Left forelimb (tissue), 1 donor: ENCODE results near the gene CUBN.

Experiments used
- DNase-seq: peaks from one replicate; pipeline ENCODE4 v3.0.0-alpha.2; 2018; ENCODE audit warnings: low spot score

The CUBN gene

DNA sequence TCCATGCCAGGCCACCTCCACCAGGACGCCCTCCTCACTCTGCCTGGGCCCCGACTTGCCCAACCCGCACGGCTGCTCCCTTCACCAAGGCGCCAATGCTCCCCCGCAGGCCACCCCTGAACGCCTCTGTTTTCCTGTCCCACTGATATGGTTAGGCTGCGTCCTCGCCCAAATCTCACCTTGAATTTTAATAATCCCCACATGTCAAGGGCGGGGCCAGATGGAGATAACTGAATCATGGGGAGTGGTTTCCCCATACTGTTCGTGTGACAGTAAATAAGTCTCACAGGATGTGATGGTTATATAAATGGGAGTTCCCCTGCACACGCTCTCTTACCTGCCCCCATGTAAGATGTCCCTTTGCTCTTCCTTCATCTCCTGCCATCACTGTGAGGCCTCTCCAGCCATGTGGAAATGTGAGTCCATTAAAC, 342.2 kb downstream of the CUBN start:
- no peak for DNase-seq

DNA sequence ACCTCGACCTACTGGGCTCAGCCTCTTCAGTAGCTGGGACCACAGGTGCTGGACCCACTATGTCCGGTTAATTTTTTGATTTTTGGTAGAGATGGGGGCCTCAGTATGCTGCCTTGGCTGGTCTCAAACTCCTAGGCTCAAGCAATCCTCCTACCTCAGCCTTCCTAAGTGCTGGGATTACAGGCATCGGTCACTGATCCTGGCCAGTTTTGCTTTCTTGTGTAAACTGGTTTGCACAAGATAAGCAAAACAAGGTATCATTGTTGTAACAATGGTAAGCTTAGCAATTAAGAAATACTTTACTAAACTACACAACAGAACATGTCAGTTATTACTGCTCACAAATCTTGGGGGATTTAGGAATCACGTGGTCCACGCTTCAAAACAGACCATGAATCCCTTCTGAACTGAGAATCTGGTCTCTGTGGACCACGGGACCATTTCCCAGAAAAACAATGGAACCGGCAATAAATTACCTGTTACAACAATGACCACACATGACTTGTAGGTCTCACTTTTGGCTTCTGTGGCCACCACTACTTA, 349.2 kb downstream of the CUBN start:
- DNase-seq: no peak

DNA sequence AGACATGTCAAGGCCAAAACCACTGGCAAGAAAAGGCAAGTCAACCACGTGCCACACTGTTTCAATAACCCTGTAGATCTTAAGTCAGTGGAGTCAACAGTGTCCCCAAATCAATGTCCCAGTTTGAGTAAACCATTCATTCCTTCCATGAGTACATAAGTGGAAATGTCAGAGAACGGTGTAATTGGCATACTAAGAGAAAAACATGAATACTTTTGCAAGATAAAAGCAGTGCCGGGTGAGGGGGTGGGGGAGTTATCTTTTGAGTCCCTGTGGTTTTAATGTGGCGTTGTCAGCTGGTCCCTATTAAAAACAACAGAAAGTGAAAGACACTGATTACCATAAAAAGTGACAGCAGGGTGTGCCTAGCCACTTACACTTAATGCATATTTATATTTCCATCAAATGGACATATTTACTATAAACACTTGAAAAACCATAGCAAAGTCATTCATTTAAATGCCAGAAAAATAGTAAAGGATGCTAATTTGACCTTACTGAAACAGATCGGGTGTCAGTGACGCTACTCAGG, 350.2 kb downstream of the CUBN start:
- no peak for DNase-seq

DNA sequence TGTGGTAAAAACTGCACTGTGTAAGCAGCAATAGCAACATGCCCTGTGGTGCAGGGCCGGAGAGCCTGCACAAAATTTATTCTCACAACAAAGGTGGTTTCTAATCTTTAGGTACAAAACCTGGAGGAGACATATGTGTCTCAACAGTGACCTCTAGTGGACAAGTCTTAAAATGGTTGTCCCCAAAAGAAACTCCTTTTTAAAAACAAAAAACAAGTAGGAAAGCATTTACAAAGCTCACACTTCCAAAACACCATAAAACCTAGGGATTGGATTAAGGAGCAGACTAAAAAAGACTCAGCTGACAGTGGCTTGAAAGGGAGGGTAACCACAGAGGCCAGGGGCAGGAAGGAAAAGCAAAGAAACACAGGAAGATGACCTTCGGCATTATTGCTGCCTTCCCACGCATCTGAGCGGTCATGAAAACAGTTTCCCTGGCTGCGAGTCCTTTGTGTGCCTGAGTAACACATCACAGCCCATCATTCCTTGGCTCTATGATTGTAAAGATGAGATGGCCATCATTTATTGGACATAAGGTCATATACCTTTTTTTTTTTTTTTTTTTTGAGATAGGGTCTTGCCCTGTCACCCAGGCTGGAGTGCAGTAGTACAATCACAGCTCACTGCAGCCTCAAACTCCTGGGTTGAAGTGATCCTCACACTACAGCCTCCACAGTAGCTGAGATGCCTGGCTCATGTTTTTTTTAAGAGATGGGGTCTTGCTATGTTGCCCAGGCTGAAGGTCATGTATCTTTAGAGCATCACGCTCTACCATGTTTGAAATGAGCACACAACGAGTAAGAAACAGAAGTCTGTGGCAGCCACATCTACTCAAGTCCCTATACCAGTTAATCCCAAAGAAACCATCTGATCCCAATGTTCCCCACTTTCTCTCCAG, 351.9 kb downstream of the CUBN start:
- no peak for DNase-seq

DNA sequence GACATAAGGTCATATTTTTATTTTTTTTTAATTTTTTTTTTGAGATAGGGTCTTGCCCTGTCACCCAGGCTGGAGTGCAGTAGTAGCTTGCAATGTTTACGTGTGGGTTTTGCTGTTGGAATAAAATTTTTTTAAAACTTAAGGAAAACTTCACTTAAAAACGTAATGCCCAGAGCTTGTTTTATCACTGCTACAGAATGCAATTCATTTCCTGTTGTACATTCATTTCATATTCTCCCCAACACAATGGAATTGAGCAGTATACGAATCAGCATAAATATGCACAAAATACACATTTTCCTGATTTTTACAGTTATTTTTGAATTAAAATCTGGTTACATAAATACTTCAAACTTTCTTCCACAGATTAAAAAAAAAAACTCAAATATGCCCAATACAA, 352.7 kb downstream of the CUBN start:
- DNase-seq: no peak
